Psoas muscle (tissue), 8 donors: Measurements from ENCODE around the gene TRIM10. TPM values are rescaled to one million over a fixed set of nuclear protein-coding genes. Genes with fewer than 3 reads are reported as not detected.

Source experiments
- ATAC-seq, 4 donors: fragments of 200-7000 bp; cut with Tn5 transposase; one replicate each; pipeline ENCODE4 v1.9.1; 2020; ENCODE audit warnings: moderate library complexity in 3 of 4, mild to moderate bottlenecking in 2 of 4
- DNase-seq, 2 donors: peaks; one replicate each; pipeline ENCODE4 v3.0.0-alpha.2; 2020
- H3K27ac ChIP-seq: fragments of 200-600 bp; one replicate; pipeline ENCODE4 v1.8.0; 2022
- H3K27me3 ChIP-seq, 3 donors: fragments of 200-600 bp in 1 of 3; one replicate each; pipeline versions ENCODE4 v1.6.1 to v1.8.0; 2013 to 2022; ENCODE audit warnings: low read length in 2 of 3, mild to moderate bottlenecking in 2 of 3, moderate library complexity in 1 of 3; ENCODE audit not compliant: insufficient read depth in 3 of 3
- H3K36me3 ChIP-seq, 2 donors: fragments of 200-600 bp in 1 of 2; one replicate each; pipeline versions ENCODE4 v1.6.1 to v1.8.0; 2013 to 2022; ENCODE audit warnings: low read depth in 1 of 2, mild to moderate bottlenecking in 1 of 2, moderate library complexity in 1 of 2; ENCODE audit not compliant: insufficient read depth in 1 of 2
- H3K4me1 ChIP-seq: fragments of 200-600 bp; one replicate; pipeline ENCODE4 v1.8.0; 2022
- H3K4me3 ChIP-seq: fragments of 200-600 bp; one replicate; pipeline ENCODE4 v1.8.0; 2022; ENCODE audit warnings: mild to moderate bottlenecking
- H3K9me3 ChIP-seq: fragments of 200-600 bp; one replicate; pipeline ENCODE4 v1.8.0; 2022
- CTCF ChIP-seq: fragments of 200-600 bp; IDR thresholded peaks from one replicate; pipeline ENCODE4 v1.8.0; 2022; ENCODE audit warnings: antibody characterized with exemption
- WGBS, 3 donors: extraction: QIAGEN DNeasy Blood & Tissue Kit; methylation state at CpG; one replicate each; pipeline versions ENCODE4 v1.1.6 to v1.1.7; 2013; 5-methylcytosine and 5-hydroxymethylcytosine counted together
- intact Hi-C, 2 donors: fragments of 100-400 bp; cut with DNase I; formaldehyde crosslinking; loops; one replicate each; pipeline versions ENCODE4 v1.11.0 to v1.14.2; 2022
- polyA plus RNA-seq, 3 donors: library from polyadenylated mRNA; stranded (reverse); fragments of 200-250 nt; gene quantifications; one replicate each; pipeline ENCODE4 v1.2.3, GENCODE V29; 2013
- total RNA-seq, 4 donors: library from RNA; stranded (reverse); fragmentation: NEBNext Ultra II Directional in 2 of 4; extraction: Animal tissue kit (Norgen Biotek cat#: 25700) in 2 of 4; gene quantifications; one replicate each; pipeline versions ENCODE4 v1.2.1 to v1.2.4, GENCODE V29; 2021 to 2023
- donor health status: healthy with polysubstance abuse.
- donor health status: DM: no; HTN: no; CAD: no; lungs with moderate emphysema.
- donor health status: Bipolar disorder and iron deficiency.
- donor health status: healthy.
- donor health status: DM: yes; HTN: yes; CAD: no.
- donor health status: DM: no; HTN: no; CAD: no.
- donor health status: DM: no; HTN: no; CAD: no.
- donor health status: DM: yes; HTN: yes; CAD: no.

TRIM10 gene
- total and polyA plus RNA-seq, 7 donors = 0.10 TPM; not detected in 6

- no peak for TF ChIP-seq CTCF
- no peak overlapping the region for H3K4me3 ChIP-seq
- no peaks in the 10 kb centered on the region for H3K27me3 ChIP-seq
- 86 to 91% (median 88%) methylated on average over 12 of the region's 12 CpGs for WGBS, 3 donors
- no peak overlapping the region for H3K27ac ChIP-seq
- no peak for DNase-seq
- no peak for ATAC-seq
- no peaks in the 10 kb centered on the region for H3K4me1 ChIP-seq
- H3K36me3 ChIP-seq = peaks cover 8 to 90% of the 10 kb centered on the region in 2 donors
- H3K9me3 ChIP-seq = no peaks in the 10 kb centered on the region
- intact Hi-C loops = no loop called here
These were observed 35.4 kb upstream of the TRIM10 start for GRCh38 chr6:30196376-30196775.

GRCh38 chr6:30195951-30196350, 34.9 kb upstream of the TRIM10 start:
- no peaks in the 10 kb centered on the region for H3K4me1 ChIP-seq
- H3K27ac ChIP-seq = no peak overlapping the region
- no peaks in the 10 kb centered on the region for H3K9me3 ChIP-seq
- no peak for DNase-seq
- WGBS, 3 donors = 80 to 92% (median 91%) methylated on average over 1 of the region's 1 CpG
- peaks cover 8 to 90% of the 10 kb centered on the region in 2 donors for H3K36me3 ChIP-seq
- no peak overlapping the region for H3K4me3 ChIP-seq
- H3K27me3 ChIP-seq = no peaks in the 10 kb centered on the region
- intact Hi-C loops = no loop called here
- no peak for ATAC-seq
- no peak for TF ChIP-seq CTCF

- H3K4me3 ChIP-seq = no peak overlapping the region
- no peaks in the 10 kb centered on the region for H3K27me3 ChIP-seq
- no peak for TF ChIP-seq CTCF
- no peaks in the 10 kb centered on the region for H3K9me3 ChIP-seq
- no peak overlapping the region for H3K27ac ChIP-seq
- intact Hi-C loops = no loop called here
- DNase-seq (no peak), ATAC-seq (no peak)
- H3K4me1 ChIP-seq = no peaks in the 10 kb centered on the region
- 84 to 92% (median 88%) methylated on average over 8 of the region's 8 CpGs for WGBS, 3 donors
- peaks cover 11 to 90% of the 10 kb centered on the region in 2 donors for H3K36me3 ChIP-seq
These were observed 34.0 kb upstream of the TRIM10 start for GRCh38 chr6:30194797-30195690.

GRCh38 chr6:30192076-30192475, 31.1 kb upstream of the TRIM10 start:
- TF ChIP-seq CTCF = no peak
- Histone ChIP-seq H3K4me3 (no peak overlapping the region), H3K9me3 (no peaks in the 10 kb centered on the region), H3K27me3 (no peaks in the 10 kb centered on the region), H3K36me3 (peaks cover 19 to 91% of the 10 kb centered on the region in 2 donors), H3K4me1 (no peaks in the 10 kb centered on the region), H3K27ac (no peak overlapping the region)
- intact Hi-C loops = no loop called here
- WGBS, 3 donors = 83 to 94% (median 86%) methylated on average over 7 of the region's 7 CpGs
- DNase-seq (no peak), ATAC-seq (no peak)
